Calu3 (cell line): ENCODE results near the gene DENND4C. TPM values are rescaled to one million over a fixed set of nuclear protein-coding genes. Genes with fewer than 3 reads are reported as not detected.
"Not testable (repeated sequence)": the region's sequence is repeated elsewhere in the genome, so short reads cannot be mapped to it uniquely, and the experiment has no call there.

Source experiments
- BruUV-seq: library from RNA; stranded (reverse); fragments of 400-500 nt; replicated peaks from 2 replicates; lab custom pipeline; 2021; lab: Mats Ljungman, UMichigan
- CTCF ChIA-PET: fragments of 300-600 bp; sonication (Branson Sonifier 250); formaldehyde crosslinking; loops from one replicate; lab custom pipeline; 2022; ENCODE audit warnings: antibody characterized with exemption; lab: Charles Lee
- DNase-seq: peaks from one replicate; pipeline ENCODE4 v3.0.0; 2022
- H3K27ac Mint-ChIP-seq: one replicate; pipeline ENCODE4 v1.8.0; 2022; ENCODE audit warnings: mixed read lengths; ENCODE audit not compliant: unreplicated experiment
- H3K27me3 Mint-ChIP-seq: one replicate; pipeline ENCODE4 v1.8.0; 2022; ENCODE audit warnings: mixed read lengths; ENCODE audit not compliant: unreplicated experiment
- H3K36me3 Mint-ChIP-seq: one replicate; pipeline ENCODE4 v1.8.0; 2022; ENCODE audit warnings: mild to moderate bottlenecking, moderate library complexity, mixed read lengths; ENCODE audit not compliant: insufficient read depth, unreplicated experiment
- H3K4me1 Mint-ChIP-seq: one replicate; pipeline ENCODE4 v1.8.0; 2022; ENCODE audit warnings: mild to moderate bottlenecking, low read depth, mixed read lengths; ENCODE audit not compliant: unreplicated experiment
- H3K4me3 Mint-ChIP-seq: one replicate; pipeline ENCODE4 v1.8.0; 2022; ENCODE audit warnings: mild to moderate bottlenecking, low read depth, moderate library complexity, mixed read lengths; ENCODE audit not compliant: unreplicated experiment
- H3K9me3 Mint-ChIP-seq: one replicate; pipeline ENCODE4 v1.8.0; 2022; ENCODE audit warnings: low read depth, mixed read lengths; ENCODE audit not compliant: unreplicated experiment
- intact Hi-C: fragments of 100-400 bp; cut with micrococcal nuclease; formaldehyde crosslinking; loops from one replicate; pipeline ENCODE4 v1.10.0; 2022; ENCODE audit not compliant: unreplicated experiment
- total RNA-seq: library from RNA; stranded (reverse); gene quantifications from 2 replicates; pipeline ENCODE4 v1.2.3, GENCODE V29; 2022
- TF ChIP-seq, protein P1 (sequence below): fragments of 200-600 bp; IDR thresholded peaks from one replicate; pipeline ENCODE4 v1.8.0; 2022; ENCODE audit warnings: antibody characterized with exemption; ENCODE audit not compliant: unreplicated experiment

The DENND4C gene
- total RNA-seq, 1 experiment from 2014 or later = 28.5 TPM

DNA sequence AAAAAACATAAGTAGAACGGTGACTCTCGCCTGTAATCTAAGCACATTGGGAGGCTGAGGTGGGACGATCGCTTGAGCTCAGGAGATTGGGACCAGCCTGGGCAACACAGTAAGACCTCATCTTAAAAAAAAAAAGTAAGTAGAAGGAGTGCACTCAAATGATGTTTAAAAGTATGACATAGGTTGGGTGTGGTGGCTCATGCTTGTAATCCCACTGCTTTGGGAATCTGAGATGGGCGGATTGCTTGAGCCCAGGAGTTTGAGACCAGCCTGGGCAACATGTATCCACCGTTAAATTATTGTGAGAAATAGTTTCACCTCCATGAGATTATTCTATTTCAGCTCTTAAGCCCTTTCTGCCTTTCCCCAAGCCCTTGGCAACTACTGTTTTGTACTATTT is 11.2 kb downstream of the DENND4C start:
- intact Hi-C loops = no loop called here
- H3K36me3 Mint-ChIP-seq = no peaks in the 10 kb centered on the region
- BruUV-seq = no TSS peak
- DNase-seq = no peak
- H3K9me3 Mint-ChIP-seq = no peaks in the 10 kb centered on the region
- TF ChIP-seq, protein P1, sequence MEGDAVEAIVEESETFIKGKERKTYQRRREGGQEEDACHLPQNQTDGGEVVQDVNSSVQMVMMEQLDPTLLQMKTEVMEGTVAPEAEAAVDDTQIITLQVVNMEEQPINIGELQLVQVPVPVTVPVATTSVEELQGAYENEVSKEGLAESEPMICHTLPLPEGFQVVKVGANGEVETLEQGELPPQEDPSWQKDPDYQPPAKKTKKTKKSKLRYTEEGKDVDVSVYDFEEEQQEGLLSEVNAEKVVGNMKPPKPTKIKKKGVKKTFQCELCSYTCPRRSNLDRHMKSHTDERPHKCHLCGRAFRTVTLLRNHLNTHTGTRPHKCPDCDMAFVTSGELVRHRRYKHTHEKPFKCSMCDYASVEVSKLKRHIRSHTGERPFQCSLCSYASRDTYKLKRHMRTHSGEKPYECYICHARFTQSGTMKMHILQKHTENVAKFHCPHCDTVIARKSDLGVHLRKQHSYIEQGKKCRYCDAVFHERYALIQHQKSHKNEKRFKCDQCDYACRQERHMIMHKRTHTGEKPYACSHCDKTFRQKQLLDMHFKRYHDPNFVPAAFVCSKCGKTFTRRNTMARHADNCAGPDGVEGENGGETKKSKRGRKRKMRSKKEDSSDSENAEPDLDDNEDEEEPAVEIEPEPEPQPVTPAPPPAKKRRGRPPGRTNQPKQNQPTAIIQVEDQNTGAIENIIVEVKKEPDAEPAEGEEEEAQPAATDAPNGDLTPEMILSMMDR = no peak
- no peaks in the 10 kb centered on the region for H3K27me3 Mint-ChIP-seq
- peaks cover 2% of the 10 kb centered on the region for H3K4me1 Mint-ChIP-seq
- H3K27ac Mint-ChIP-seq = no peak overlapping the region
- CTCF ChIA-PET = no interaction called here
- H3K4me3 Mint-ChIP-seq = no peak overlapping the region

DNA sequence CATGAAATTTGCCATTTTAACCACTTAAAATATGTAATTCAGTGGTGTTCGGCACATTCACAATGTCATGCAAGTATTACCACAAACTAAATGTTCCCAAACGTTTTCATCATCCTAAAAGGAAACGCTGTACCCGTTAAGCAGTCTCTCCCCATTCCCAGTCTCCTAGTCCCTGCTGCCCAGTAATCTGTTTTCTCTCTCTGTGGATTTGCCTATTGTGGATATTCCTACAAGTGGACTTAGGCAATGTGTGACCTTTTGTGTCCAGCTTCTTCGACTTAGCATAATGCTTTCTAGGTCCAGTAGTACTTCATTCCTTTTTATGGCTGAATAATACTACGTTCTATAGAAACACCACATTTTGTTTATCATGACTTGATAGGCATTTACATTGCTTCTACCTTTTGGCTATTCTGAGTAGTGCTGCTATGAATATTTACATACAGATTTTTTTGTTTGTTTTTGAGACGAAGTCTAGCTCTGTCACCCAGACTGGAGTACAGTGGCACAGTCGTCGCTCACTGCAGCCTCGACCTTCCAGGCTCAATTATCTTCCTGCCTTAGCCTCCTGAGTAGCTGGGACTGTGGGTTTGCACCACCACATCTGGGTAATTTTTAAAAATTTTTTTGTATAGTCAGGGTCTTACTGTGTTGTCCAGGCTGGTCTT is 13.0 kb downstream of the DENND4C start:
- DNase-seq = no peak
- BruUV-seq = no TSS peak
- CTCF ChIA-PET = interaction anchor here (0.6 kb wide), 1 partner anchor 35 kb away, joined by 3 read pairs; no protein-coding TSS in a partner anchor
- no peak overlapping the region for H3K4me3 Mint-ChIP-seq
- intact Hi-C loops = no loop called here
- no peaks in the 10 kb centered on the region for H3K9me3 Mint-ChIP-seq
- H3K27ac Mint-ChIP-seq = no peak overlapping the region
- H3K36me3 Mint-ChIP-seq = no peaks in the 10 kb centered on the region
- H3K27me3 Mint-ChIP-seq = no peaks in the 10 kb centered on the region
- TF ChIP-seq, protein P1 = no peak
- H3K4me1 Mint-ChIP-seq = peaks cover 7% of the 10 kb centered on the region

- no peak overlapping the region for H3K4me3 Mint-ChIP-seq
- no peak overlapping the region for H3K27ac Mint-ChIP-seq
- DNase-seq = no peak
- no TSS peak for BruUV-seq
- H3K27me3 Mint-ChIP-seq = no peaks in the 10 kb centered on the region
- H3K36me3 Mint-ChIP-seq = no peaks in the 10 kb centered on the region
- intact Hi-C loops = no loop called here
- TF ChIP-seq, protein P1 = no peak
- H3K4me1 Mint-ChIP-seq = peaks cover 7% of the 10 kb centered on the region
- H3K9me3 Mint-ChIP-seq = no peaks in the 10 kb centered on the region
- CTCF ChIA-PET = interaction anchor here (0.7 kb wide), 1 partner anchor 57 kb away, joined by 3 read pairs; no protein-coding TSS in a partner anchor
Observed at GRCh38 chr9:19246891-19247290, 16.4 kb downstream of the DENND4C start.

DNA sequence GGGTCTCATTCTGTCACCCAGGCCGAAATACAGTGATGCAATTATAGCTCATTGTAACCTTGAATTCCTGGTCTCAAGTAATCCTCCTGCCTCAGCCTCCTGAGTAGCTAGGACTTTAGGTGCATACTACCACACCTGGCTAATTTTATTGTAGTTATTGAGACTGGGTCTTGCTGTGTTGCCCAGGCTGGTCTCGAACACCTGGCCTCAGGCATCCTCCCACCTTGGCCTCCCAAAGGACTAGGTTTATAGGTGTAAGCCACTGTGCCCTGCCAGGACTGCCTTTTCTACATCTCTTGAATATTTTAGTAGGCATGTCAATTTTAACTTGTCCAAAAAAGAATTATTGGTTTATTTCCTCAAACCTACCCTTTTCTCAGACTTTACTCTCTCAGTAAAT is 16.9 kb downstream of the DENND4C start:
- H3K4me3 Mint-ChIP-seq = no peak overlapping the region
- no peak overlapping the region for H3K27ac Mint-ChIP-seq
- no peaks in the 10 kb centered on the region for H3K9me3 Mint-ChIP-seq
- BruUV-seq = no TSS peak
- H3K27me3 Mint-ChIP-seq = no peaks in the 10 kb centered on the region
- CTCF ChIA-PET = no interaction called here
- intact Hi-C loops = no loop called here
- TF ChIP-seq, protein P1 = no peak
- no peaks in the 10 kb centered on the region for H3K36me3 Mint-ChIP-seq
- peaks cover 7% of the 10 kb centered on the region for H3K4me1 Mint-ChIP-seq
- DNase-seq = no peak

- H3K27ac Mint-ChIP-seq, BruUV-seq, DNase-seq, H3K9me3 Mint-ChIP-seq, intact Hi-C loops, CTCF ChIA-PET, H3K27me3 Mint-ChIP-seq, H3K4me1 Mint-ChIP-seq, H3K4me3 Mint-ChIP-seq, H3K36me3 Mint-ChIP-seq: not testable (repeated sequence)
Observed at GRCh38 chr9:19250346-19250745, 19.9 kb downstream of the DENND4C start.

DNA sequence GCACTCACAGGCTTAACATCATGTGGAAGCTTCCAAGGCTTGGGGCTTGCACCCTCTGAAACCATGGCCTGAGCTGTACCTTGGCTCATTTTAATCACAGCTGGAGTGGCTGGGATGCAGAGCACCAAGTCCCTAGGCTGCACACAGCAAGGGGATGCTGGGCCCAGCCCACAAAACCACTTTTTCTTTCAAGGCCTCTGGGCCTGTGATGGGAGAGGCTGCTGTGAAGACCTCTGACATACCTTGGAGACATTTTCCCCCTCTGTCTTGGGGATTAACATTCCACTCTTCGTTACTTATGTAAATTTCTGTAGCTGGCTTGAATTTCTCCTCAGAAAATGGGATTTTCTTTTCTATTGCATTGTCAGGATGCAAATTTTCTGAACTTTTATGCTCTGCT is 20.7 kb downstream of the DENND4C start:
- H3K27ac Mint-ChIP-seq, H3K9me3 Mint-ChIP-seq, BruUV-seq, intact Hi-C loops, H3K4me1 Mint-ChIP-seq, H3K4me3 Mint-ChIP-seq, H3K36me3 Mint-ChIP-seq, H3K27me3 Mint-ChIP-seq, DNase-seq, CTCF ChIA-PET: not testable (repeated sequence)

DNA sequence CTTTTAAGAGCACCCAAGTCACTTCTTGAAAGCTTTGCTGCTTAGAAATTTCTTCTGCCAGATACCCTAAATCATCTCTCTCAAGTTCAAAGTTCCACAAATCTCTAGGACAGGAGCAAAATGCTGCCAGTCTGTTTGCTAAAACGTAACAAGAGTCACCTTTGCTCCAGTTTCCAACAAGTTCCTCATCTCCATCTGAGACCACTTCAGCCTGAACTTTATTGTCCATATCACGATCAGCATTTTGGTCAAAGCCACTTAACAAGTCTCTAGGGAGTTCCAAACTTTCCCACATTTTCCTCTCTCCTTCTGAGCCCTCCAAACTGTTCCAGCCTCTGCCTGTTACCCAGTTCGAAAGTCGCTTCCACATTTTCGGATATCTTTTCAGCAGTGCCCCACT is 21.1 kb downstream of the DENND4C start:
- H3K9me3 Mint-ChIP-seq, H3K4me3 Mint-ChIP-seq, H3K27ac Mint-ChIP-seq, H3K4me1 Mint-ChIP-seq, BruUV-seq, CTCF ChIA-PET, DNase-seq, intact Hi-C loops, H3K36me3 Mint-ChIP-seq, H3K27me3 Mint-ChIP-seq: not testable (repeated sequence)
